PC-3 (cell line): ENCODE results near the gene UCK1.

Experiments
- CTCF ChIP-seq: fragments of 300-600 bp; sonication (generic); conservative IDR thresholded peaks from 2 replicates; pipeline ENCODE4 v1.5.1; 2017; ENCODE audit warnings: antibody characterized with exemption, low read depth, mild to moderate bottlenecking, low read length
- EZH2 ChIP-seq: fragments of 300-600 bp; sonication (generic); IDR thresholded peaks from one replicate; pipeline ENCODE4 v1.6.1; 2017; ENCODE audit warnings: antibody characterized with exemption, mild to moderate bottlenecking, low read length; ENCODE audit not compliant: unreplicated experiment

GRCh38 chr9:131475956-131476776 lies 54.9 kb downstream of the UCK1 start:
- TF ChIP-seq CTCF: peak; percentile 57
- no peak for TF ChIP-seq EZH2
